Sigmoid colon (tissue), 4 donors: ENCODE results near the gene AATK.

Source experiments
- EP300 ChIP-seq, 4 donors: sonication (generic); formaldehyde crosslinking; IDR thresholded peaks; one replicate each; pipeline ENCODE4 v1.6.1; 2017; ENCODE audit warnings: antibody characterized with exemption in 4 of 4
- POLR2A ChIP-seq, 2 donors: fragments of 450-650 bp; IDR thresholded peaks; one replicate each; pipeline ENCODE4 v1.6.1; 2016; ENCODE audit warnings: antibody characterized with exemption in 2 of 2, mild to moderate bottlenecking in 2 of 2, moderate library complexity in 2 of 2
- POLR2AphosphoS5 ChIP-seq, 4 donors: sonication (generic); formaldehyde crosslinking; IDR thresholded peaks; one replicate each; pipeline ENCODE4 v1.6.1; 2017; ENCODE audit warnings: antibody characterized with exemption in 4 of 4
- TF ChIP-seq, protein P1 (sequence below), 4 experiments: fragments of 450-650 bp in 3 of 4; fragments of 200-600 bp in 1 of 4; IDR thresholded peaks; one replicate each; pipeline ENCODE4 v1.5.1; 2016 to 2019; ENCODE audit warnings: antibody characterized with exemption in 4 of 4, mild to moderate bottlenecking in 3 of 4, moderate library complexity in 2 of 4

DNA sequence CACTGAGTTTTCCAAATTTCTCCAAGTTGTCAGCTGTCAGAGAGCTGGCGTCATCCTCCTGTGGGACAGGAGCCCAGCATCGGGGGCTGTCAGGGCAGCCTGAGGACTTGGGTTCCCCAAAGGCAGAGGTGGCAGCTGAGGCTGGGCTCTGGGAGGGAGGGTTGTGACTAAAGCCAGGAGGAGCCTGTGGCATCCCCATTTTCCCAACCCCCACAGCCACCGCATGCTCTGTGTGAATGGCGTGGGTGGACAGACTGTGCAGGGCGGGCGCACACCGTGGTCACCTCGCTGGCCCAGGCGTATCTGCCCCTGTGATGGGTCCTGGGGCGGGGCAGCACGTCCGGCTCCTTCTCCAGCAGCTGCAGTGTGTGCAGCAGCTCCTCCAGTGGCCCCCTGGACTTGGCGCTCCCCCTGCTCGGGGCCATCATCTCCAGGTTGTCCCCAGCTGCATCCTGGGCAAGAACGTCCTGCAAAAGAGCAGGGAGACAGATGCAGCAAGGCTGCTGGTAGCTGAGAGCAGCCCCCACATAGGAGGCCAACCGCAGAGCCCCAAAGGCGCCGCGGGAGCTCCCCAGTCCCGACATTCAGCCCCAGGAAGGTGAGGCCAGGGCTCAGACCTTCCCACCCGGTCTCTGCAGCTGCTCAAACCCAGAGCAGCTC lies 31.9 kb upstream of the AATK start:
- TF ChIP-seq, protein P1, sequence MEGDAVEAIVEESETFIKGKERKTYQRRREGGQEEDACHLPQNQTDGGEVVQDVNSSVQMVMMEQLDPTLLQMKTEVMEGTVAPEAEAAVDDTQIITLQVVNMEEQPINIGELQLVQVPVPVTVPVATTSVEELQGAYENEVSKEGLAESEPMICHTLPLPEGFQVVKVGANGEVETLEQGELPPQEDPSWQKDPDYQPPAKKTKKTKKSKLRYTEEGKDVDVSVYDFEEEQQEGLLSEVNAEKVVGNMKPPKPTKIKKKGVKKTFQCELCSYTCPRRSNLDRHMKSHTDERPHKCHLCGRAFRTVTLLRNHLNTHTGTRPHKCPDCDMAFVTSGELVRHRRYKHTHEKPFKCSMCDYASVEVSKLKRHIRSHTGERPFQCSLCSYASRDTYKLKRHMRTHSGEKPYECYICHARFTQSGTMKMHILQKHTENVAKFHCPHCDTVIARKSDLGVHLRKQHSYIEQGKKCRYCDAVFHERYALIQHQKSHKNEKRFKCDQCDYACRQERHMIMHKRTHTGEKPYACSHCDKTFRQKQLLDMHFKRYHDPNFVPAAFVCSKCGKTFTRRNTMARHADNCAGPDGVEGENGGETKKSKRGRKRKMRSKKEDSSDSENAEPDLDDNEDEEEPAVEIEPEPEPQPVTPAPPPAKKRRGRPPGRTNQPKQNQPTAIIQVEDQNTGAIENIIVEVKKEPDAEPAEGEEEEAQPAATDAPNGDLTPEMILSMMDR (IDR thresholded peaks at IDR 0.05), result no peak
- TF ChIP-seq POLR2A (IDR thresholded peaks at IDR 0.05) (no peak), POLR2AphosphoS5 (IDR thresholded peaks at IDR 0.05) (no peak), EP300 (IDR thresholded peaks at IDR 0.05) (no peak)
